SJSA1 (cell line): Measurements from ENCODE around the gene SLC9A2. TPM values are rescaled to one million over a fixed set of nuclear protein-coding genes. Genes with fewer than 3 reads are reported as not detected.

Experiments
- DNase-seq, 2 experiments: peaks; one replicate each; pipeline ENCODE4 v3.0.0-alpha.2; 2015 to 2020; ENCODE audit warnings: low spot score in 2 of 2, low read depth in 1 of 2
- H3K27ac ChIP-seq: fragments of 250-450 bp; sonication (Bioruptor Pico); 2 replicates; pipeline ENCODE4 v1.5.1; 2020; ENCODE audit warnings: mild to moderate bottlenecking, moderate library complexity
- H3K27me3 ChIP-seq: fragments of 250-450 bp; sonication (Bioruptor Pico); replicated peaks from 2 replicates; pipeline ENCODE4 v1.5.1; 2020; ENCODE audit warnings: mild to moderate bottlenecking, moderate library complexity
- H3K36me3 ChIP-seq: fragments of 250-450 bp; sonication (Bioruptor Pico); 2 replicates; pipeline ENCODE4 v1.5.1; 2020; ENCODE audit warnings: mild to moderate bottlenecking
- H3K4me1 ChIP-seq: fragments of 250-450 bp; sonication (Bioruptor Pico); replicated peaks from 2 replicates; pipeline ENCODE4 v1.6.1; 2021; ENCODE audit warnings: mild to moderate bottlenecking
- H3K4me3 ChIP-seq: fragments of 250-450 bp; sonication (Bioruptor Pico); 2 replicates; pipeline ENCODE4 v1.5.1; 2020; ENCODE audit warnings: mild to moderate bottlenecking
- H3K9me3 ChIP-seq: fragments of 250-450 bp; sonication (Bioruptor Pico); replicated peaks from 2 replicates; pipeline ENCODE4 v1.5.1; 2020; ENCODE audit warnings: mild to moderate bottlenecking
- total RNA-seq: library from RNA; depleted of rRNA; stranded (reverse); fragments of >200 nt; shearing (Covaris generic); gene quantifications from 2 replicates; pipeline ENCODE4 v1.2.3, GENCODE V29; 2014; rRNA removed

SLC9A2 gene
- total RNA-seq, 1 experiment from 2014 or later: 0.03 TPM

- Histone ChIP-seq H3K36me3 (0 out of 2 replicates have a peak, but pooled peaks cover 3% of the 10 kb centered on the region), H3K4me3 (peak overlapping the region; percentile 86; the same call in 1 of the 2 replicates), H3K27ac (no peak overlapping the region), H3K27me3 (no peaks in the 10 kb centered on the region), H3K4me1 (peaks cover 9% of the 10 kb centered on the region; the same call in 1 of the 2 replicates), H3K9me3 (no peaks in the 10 kb centered on the region; the same call in 1 of the 2 replicates)
- DNase-seq: no peak
These were observed 118.1 kb downstream of the SLC9A2 start for GRCh38 chr2:102737431-102737830.

GRCh38 chr2:102743259-102743658 is 123.9 kb downstream of the SLC9A2 start:
- no peaks in the 10 kb centered on the region for H3K36me3 ChIP-seq
- no peaks in the 10 kb centered on the region for H3K27me3 ChIP-seq
- DNase-seq: no peak

GRCh38 chr2:102748107-102748506 is 128.8 kb downstream of the SLC9A2 start:
- no peak overlapping the region for H3K27ac ChIP-seq
- no peak for DNase-seq
- 0 out of 2 replicates have a peak, but pooled peaks cover 2% of the 10 kb centered on the region for H3K9me3 ChIP-seq
- H3K36me3 ChIP-seq: no peaks in the 10 kb centered on the region
- H3K27me3 ChIP-seq: no peaks in the 10 kb centered on the region
- H3K4me1 ChIP-seq: no peaks in the 10 kb centered on the region
- no peak overlapping the region for H3K4me3 ChIP-seq

More at GRCh38 chr2:102743259-102743658, 123.9 kb downstream of the SLC9A2 start:
- H3K4me1 ChIP-seq: no peaks in the 10 kb centered on the region
- H3K27ac ChIP-seq: no peak overlapping the region
- H3K9me3 ChIP-seq: no peaks in the 10 kb centered on the region
- no peak overlapping the region for H3K4me3 ChIP-seq

GRCh38 chr2:102749938-102750337 is 130.6 kb downstream of the SLC9A2 start:
- Histone ChIP-seq H3K9me3 (0 out of 2 replicates have a peak, but pooled peaks cover 2% of the 10 kb centered on the region), H3K36me3 (no peaks in the 10 kb centered on the region), H3K27ac (no peak overlapping the region), H3K27me3 (no peaks in the 10 kb centered on the region), H3K4me1 (no peaks in the 10 kb centered on the region), H3K4me3 (no peak overlapping the region)
- no peak for DNase-seq

GRCh38 chr2:102753563-102754159 is 134.3 kb downstream of the SLC9A2 start:
- Histone ChIP-seq H3K36me3 (no peaks in the 10 kb centered on the region), H3K27me3 (no peaks in the 10 kb centered on the region), H3K4me1 (no peaks in the 10 kb centered on the region), H3K9me3 (0 out of 2 replicates have a peak, but pooled peaks cover 2% of the 10 kb centered on the region), H3K27ac (no peak overlapping the region), H3K4me3 (no peak overlapping the region)
- peak in 1 of 2 experiments; percentile 22 for DNase-seq

- no peak for DNase-seq
- Histone ChIP-seq H3K27ac (no peak overlapping the region), H3K9me3 (0 out of 2 replicates have a peak, but pooled peaks cover 2% of the 10 kb centered on the region), H3K4me3 (no peak overlapping the region), H3K36me3 (no peaks in the 10 kb centered on the region), H3K27me3 (no peaks in the 10 kb centered on the region), H3K4me1 (no peaks in the 10 kb centered on the region)
These were observed 135.2 kb downstream of the SLC9A2 start for GRCh38 chr2:102754456-102755145.

GRCh38 chr2:102755284-102755683 is 135.9 kb downstream of the SLC9A2 start:
- DNase-seq: no peak
- H3K9me3 ChIP-seq: 0 out of 2 replicates have a peak, but pooled peaks cover 2% of the 10 kb centered on the region
- no peak overlapping the region for H3K27ac ChIP-seq
- H3K27me3 ChIP-seq: no peaks in the 10 kb centered on the region
- H3K4me1 ChIP-seq: no peaks in the 10 kb centered on the region
- no peaks in the 10 kb centered on the region for H3K36me3 ChIP-seq
- no peak overlapping the region for H3K4me3 ChIP-seq

- no peaks in the 10 kb centered on the region for H3K4me1 ChIP-seq
- H3K9me3 ChIP-seq: no peaks in the 10 kb centered on the region
- DNase-seq: no peak
- H3K4me3 ChIP-seq: no peak overlapping the region
- H3K27me3 ChIP-seq: no peaks in the 10 kb centered on the region
- H3K27ac ChIP-seq: no peak overlapping the region
- no peaks in the 10 kb centered on the region for H3K36me3 ChIP-seq
These were observed 139.1 kb downstream of the SLC9A2 start for GRCh38 chr2:102758439-102758838.

Other genes starting within 250 kb of the SLC9A2 start
- gene IL18RAP, start 196.4 kb upstream of the SLC9A2 start, total RNA-seq: not detected in 2 replicates
- gene SLC9A4, start 146.3 kb upstream of the SLC9A2 start, total RNA-seq: not detected in 2 replicates
- gene TMEM182, start 142.5 kb downstream of the SLC9A2 start, total RNA-seq: 2.9 and 3.7 TPM in 2 replicates